HG02588 (cell line): ENCODE data around the gene BAIAP3.

ENCODE experiments used
- ATAC-seq: cut with Tn5 transposase; IDR thresholded peaks from one replicate; pipeline ENCODE4 v1.9.1; 2021; ENCODE audit warnings: mild to moderate bottlenecking, moderate library complexity; ENCODE audit not compliant: unreplicated experiment

Gene BAIAP3

DNA sequence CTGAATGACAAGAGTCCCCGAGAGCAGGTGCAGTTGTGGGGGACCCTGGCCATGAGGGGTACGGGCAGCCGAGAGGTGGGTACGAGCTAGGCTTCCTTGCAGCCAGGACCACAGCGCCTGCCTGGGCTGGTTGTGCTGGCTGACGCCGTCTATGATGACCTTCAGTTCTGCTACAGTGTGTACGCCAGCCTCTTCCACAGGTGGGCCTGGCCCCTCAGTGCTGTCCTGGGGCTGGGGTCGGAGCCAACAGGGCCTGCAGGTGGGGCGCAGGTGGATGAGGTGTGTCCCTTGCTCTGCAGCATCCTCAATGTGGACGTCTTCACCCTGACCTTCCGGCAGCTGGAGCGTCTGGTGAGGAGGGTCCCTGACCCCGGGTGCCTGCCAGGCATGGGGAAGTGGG, 11.1 kb downstream of the BAIAP3 start:
- no peak for ATAC-seq

DNA sequence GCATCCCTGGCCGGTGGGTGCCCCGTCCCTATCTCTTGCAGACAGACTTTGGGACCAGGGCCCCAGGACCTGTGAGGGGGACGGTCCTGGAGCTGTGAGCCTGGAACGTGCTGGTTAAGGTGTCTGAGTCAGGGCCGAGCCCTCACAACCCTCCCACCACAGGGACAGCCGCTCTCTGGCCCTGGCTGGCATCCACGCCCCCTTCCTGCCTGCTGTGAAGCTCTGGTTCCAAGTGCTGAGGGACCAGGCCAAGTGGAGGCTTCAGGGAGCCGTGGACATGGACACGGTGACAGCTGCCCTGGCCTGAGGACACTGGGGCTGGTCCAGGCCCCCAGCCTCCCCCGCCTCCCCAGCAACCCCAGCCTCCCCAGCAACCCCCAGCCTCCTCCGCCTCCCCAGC, 11.6 kb downstream of the BAIAP3 start:
- no peak for ATAC-seq

DNA sequence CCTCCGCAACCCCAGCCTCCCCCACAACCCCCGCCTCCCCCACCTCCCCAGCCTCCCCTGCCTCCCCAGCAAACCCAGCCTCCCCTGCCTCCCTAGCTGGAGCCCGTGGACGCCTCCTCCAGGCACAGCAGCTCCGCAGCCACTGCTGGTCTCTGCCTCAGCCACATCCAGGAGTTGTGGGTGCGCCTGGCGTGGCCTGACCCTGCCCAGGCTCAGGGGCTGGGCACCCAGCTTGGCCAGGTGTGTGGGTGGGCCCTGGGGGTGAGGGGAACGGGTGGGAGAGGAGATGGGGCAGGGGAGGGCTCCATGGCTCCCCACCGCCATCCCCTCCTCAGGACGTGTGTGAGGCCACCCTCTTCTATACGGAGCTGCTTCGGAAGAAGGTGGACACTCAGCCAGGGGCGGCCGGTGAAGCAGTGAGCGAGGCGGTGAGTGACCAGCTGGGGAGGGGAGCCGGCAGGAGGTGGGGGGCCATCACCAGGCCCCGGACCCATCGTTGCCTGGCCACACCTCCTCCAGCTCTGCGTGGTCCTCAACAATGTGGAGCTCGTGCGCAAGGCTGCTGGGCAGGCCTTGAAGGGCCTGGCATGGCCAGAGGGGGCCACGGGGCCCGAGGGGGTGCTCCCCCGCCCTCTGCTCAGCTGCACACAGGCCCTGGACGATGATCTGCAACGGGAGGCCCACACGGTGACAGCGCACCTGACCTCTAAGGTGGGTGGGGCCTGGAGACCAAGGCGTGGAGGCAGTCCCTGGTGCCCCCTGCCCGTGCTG, 12.4 kb downstream of the BAIAP3 start:
- no peak for ATAC-seq

DNA sequence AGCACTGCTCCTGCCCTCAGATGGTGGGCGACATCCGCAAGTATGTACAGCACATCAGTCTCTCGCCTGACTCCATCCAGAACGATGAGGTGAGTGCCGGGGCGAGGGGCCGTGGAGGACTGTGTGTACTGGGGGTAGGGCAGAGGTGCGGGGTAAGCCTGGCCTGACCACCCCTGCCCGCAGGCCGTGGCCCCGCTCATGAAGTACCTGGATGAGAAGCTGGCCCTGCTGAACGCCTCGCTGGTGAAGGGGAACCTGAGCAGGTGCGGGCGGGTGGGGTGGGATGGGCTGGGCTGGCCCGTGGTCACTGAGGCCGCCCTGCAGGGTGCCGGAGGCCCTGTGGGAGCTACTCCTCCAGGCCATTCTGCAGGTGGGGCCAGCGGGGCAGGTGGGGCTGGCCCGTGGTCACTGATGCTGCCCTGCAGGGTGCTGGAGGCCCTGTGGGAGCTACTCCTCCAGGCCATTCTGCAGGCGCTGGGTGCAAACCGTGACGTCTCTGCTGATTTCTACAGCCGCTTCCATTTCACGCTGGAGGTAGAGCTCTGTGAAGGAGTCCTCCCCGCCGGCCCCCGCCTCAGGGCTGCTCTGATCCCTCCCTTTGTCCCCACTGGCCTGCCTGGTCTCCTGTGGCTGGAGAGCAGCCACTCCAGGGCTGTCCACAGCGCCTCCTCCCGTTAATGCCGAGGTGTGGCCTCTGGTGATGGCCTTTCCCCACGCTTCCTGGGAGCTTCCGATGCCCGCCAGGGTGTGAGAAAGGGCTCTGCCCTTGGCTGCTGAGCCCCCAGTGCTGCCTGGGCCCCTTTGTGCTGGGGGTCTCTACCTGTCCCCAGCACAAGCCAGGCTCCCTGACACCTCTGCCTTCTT, 13.2 kb downstream of the BAIAP3 start:
- ATAC-seq = no peak

DNA sequence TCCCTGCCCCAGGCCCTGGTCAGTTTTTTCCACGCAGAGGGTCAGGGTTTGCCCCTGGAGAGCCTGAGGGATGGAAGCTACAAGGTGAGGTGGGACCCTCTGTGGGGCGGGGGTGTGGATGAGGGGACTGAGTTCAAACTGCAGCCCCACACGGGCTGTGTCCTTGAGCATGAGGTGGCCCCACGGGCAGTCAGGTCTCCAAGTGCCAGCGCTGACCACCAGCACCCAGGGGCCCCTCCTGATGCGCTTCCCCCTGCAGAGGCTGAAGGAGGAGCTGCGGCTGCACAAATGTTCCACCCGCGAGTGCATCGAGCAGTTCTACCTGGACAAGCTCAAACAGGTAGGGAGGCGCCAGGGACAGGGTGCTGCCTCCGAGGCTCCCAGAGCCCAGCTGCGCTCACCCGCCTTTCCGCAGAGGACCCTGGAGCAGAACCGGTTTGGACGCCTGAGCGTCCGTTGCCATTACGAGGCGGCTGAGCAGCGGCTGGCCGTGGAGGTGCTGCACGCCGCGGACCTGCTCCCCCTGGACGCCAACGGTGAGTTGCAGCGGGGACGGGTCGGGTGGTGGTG, 13.9 kb downstream of the BAIAP3 start:
- ATAC-seq = no peak

DNA sequence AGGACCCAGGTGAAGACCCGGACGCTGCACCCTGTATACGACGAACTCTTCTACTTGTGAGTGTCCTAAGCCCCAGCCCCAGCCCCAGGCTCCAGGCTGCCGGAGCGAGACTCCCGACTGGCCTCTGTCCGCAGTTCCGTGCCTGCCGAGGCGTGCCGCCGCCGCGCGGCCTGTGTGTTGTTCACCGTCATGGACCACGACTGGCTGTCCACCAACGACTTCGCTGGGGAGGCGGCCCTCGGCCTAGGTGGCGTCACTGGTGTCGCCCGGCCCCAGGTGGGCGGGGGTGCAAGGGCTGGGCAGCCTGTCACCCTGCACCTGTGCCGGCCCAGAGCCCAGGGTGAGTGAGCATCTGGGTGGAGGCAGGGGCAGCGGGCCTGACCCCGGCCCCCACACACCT, 14.5 kb downstream of the BAIAP3 start:
- ATAC-seq = no peak

DNA sequence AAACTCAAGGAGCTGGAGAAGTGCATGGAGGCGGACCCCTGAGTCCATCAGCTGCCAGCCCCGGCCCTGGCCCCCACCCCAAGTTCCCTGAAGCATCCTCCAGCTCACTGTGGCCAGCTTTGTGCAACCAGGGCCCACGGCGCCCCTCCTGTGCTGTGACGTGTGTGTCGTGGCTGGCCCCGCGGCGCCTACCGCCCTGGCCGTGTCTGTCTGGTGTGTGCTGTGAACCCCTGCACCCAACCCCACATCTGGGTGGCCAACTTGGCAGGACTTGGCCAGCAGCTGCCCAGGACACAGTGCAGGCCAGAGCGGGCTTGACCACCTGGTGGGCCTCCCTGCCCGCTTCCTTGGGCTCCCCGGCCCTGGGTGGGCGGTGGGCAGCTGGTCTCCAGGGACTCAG, 15.0 kb downstream of the BAIAP3 start:
- ATAC-seq = no peak

DNA sequence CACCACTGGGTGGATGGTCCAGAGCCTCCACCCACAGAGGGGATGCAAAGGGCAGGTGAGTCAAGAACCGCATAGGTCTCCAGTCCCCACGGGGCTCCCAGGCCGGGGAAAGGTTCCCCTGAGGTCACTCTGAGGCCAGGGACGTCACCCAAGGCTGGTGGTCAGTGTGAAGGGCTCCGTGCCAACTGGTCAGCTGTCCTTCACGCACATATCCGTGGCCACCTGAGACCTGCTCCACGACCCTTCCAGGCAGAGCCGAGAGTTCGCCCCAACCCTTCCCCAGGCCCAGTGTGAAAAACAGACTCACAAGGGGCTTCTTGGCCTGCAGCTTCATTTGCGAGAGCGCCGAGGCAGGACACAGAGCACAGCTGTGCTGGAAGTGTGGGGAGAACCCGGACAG, 15.5 kb downstream of the BAIAP3 start:
- no peak for ATAC-seq

DNA sequence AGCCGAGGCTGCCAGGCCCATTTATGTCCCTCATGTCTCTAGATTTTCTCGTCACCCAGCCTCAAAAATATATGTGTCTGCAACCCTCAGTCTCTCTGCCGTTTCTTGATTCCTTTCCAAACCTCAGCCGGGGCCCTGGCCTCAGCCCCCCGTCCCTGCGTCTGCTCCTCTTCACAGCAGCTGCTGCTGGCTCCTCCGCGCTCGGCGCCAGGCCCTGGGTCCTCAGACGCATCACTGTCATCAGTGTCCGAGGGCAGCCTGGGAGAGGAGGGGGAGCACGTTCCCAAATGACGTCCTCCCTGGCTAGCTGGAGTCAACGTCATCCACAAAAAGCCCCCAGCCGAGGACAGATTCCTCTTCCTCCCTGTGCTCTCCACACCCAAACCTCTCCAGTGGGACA, 15.9 kb downstream of the BAIAP3 start:
- ATAC-seq = no peak

DNA sequence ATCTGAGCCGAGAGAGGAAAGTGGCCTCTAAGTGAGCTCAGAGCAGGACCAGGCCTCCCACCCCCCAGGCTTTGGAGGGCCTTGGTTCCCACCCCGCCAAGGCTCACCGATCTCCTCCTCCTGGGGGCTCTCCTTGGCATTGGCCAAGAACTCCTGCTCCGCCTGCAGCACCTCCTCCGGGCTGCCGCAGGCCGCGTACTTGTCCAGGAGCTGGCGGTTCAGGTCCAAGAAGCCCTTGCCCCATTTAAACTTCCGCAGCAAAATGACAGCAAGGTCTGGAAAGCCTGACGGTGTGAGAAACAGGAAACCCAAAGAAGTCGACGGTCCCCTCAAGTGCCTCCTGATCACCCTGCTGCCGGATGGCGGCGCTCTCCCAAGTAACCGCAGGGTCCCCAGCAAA, 16.5 kb downstream of the BAIAP3 start:
- no peak for ATAC-seq

DNA sequence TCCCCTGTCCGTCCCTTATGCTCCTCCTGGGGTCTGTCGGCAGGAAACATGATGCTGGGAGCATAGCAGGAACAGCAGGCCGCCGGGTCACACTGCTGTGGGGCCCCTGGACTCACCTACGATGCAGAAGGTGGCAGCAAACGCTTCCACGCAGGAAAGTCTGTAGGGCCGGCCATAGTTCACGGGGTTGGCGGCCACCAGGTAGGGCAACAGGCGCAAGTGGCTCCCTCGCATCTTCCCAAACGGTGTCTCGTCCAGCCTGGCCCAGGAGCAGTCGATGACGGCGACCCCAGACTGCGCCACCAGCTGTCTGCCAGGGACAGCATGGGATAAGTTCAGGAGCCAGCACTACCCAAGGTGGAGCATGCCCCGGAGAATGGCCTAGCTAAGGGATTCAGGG, 17.2 kb downstream of the BAIAP3 start:
- ATAC-seq = no peak

DNA sequence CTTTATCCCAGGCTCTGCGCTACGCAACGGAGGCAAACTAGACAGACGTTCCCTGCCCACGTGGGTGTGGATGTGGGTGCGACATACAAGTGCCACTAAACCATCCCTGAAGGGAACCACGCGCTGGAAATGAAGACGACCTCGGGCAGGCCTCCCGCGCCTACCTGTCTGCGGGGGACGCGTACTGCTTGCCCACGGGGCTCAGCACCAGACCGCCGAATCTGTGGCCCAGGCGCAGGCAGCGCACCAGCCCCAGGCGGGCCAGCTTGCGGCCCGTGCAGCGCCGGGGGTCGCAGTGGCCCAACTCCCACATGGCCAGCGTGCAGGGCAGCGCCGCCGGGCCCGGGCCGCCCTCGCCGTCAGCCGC, 17.8 kb downstream of the BAIAP3 start:
- ATAC-seq = peak; percentile 9

DNA sequence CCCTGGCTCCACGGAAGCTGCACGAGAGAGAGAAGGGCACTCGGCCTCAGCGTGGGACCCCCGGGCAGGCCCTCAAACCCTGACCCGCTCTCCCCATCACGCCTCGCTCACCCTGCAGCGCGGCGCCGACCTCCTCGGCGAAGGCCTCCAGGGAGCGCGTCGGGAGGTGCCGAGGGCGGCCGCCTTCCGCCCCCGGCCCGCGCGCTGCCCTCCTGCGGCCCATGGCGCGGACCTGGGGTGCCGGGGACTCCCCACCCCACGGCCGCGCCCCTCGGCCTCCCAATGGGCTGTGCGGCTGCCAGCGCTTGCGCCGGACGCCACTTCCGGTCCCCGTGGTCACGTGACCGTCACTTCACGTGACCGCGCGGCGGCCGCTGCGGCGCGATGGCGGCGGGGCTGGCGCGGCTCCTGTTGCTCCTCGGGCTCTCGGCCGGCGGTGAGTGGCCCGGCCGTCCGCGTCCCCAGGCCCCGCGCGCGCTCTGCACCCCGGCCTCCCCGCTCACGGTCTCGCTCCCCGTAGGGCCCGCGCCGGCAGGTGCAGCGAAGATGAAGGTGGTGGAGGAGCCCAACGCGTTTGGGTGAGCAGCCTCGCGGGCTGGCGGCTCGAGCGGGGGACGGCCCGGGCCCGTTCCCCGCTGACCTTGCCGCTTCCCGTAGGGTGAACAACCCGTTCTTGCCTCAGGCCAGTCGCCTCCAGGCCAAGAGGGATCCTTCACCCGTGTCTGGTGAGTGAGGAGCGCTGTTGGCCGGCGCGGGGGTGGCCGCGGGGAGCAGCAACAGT, 18.3 kb downstream of the BAIAP3 start, which contains the start of the genes GNPTG and TSR3:
Gene GNPTG (plus strand): TSS at position 350 of the 781 bp plus-strand sequence. CDS start 35 bp downstream, at position 385.
Gene TSR3 (minus strand): TSS at position 297 of the 781 bp plus-strand sequence. CDS start 74 bp downstream, at position 223.
- ATAC-seq = peak; percentile 63

DNA sequence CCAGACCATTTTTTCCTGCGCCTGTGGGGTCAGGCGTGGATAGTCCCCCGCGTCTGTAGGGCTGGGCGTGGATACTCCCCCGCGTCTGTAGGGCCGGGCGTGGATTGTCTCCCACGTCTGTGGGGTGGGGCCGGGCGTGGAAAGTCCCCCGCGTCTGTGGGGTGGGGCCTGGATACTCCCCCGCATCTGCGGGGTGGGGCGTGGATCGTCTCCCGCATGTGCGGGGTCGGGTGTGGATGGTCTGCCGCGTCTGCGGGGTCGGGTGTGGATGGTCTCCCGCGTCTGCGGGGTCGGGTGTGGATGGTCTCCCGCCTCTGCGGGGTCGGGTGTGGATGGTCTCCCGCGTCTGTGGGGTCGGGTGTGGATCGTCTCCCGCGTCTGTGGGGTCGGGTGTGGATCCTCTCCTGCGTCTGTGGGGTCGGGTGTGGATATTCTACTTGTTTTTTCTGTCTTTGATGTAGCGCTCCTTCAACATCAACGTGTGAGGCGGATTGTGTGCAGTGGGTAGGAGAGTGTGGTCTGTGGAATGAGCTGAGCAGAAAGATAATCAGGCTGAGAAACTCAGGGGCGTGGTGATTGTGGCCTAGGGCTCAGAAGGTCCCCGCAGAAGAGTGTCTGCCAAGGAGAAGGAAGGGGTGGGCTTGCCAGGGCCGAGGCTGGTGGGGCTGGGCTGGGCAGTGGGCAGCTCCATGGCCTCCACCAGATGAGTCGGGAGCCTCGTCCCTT, 21.5 kb downstream of the BAIAP3 start:
- ATAC-seq = no peak

DNA sequence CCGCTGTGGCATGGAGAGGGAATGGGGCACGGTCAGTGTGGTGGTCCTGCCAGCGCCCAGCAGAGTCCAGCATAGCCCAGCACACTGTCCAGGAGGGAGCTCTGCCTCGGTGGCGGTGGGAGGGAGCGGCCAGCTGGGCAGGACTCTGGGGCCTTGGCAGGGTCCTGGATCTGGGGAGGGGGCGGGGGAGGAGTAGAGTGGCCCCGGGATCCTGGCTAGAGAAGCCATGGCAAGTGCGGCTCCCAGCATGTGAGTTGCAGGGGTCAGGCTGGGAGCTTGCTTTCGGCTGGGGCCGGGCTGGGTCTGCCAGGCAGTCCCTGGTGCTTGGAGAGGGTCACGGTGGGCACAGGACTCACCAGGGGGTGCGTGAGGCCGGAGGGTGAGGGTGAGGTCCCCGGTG, 22.1 kb downstream of the BAIAP3 start:
- ATAC-seq = no peak

DNA sequence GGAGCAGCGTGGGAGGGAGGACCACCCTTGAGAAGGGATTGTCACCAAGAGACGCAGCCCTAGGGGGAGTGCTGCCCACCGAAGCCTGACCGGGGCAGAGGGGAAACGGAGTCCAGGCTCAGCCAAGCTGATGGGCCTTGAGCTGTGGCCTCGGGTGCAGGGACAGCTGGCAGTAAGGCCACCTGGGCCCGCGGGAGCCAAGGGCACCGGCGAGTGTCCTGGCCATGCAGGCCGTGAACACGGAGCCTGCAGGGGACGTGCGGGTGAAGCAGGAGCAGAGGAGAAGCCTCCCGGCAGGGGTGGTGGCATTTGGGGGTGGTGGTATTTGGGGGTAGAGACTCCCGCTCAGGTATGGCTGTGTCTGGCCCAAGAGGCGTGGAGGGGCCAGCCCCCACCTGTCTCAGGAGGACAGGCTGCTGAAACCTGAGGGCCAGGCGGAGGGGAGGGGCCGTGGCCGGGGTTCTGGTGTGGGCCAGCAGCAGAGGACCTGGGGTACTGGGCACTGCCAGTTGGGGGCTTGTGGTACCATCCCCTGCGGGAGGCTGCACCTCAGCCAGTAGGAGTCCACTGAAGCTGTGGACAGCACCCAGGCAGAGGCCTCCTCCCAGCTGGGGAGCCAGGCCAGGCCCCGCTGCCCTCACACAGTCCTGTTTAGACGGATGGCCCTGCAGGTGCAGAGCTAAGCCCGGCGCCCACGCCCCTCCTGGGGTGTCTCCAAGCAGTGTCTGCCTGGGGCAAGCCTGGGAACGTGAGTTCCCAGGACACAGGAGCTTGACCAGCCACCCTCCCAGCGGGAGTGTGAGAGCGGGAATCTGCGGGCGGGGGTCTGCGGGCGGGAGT, 22.8 kb downstream of the BAIAP3 start:
- ATAC-seq = no peak

DNA sequence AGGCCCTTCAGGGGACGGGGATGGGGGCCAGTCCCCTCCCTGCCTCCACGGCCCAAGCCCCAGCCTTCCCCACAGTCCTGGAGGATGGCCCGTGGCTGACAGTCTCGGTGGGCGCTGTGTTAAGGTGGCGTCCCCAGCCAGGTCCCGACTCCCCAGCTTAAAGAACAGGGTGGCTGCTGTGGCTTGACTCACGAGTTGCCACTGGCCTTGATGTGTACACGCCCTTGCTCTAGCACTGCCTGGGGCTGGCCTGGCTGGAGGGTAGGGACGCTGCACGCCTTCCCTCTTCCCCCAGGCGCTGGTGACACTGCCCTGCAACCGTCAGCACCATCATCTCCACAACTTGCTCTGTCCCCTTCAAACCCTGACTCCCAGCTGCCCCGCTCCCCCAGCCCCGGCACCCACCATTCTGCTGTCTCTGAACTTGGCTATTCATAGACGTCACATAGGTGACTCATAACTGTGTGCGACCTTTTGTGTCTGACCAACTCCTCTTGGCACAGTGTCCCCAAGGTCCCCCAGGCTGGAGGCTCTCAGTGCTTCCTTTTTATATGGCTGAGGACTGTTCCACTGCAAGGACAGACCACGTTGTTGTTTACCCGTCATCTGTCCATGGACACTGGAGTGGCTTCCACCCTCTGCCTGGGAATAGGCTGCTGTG, 24.6 kb downstream of the BAIAP3 start:
- no peak for ATAC-seq

DNA sequence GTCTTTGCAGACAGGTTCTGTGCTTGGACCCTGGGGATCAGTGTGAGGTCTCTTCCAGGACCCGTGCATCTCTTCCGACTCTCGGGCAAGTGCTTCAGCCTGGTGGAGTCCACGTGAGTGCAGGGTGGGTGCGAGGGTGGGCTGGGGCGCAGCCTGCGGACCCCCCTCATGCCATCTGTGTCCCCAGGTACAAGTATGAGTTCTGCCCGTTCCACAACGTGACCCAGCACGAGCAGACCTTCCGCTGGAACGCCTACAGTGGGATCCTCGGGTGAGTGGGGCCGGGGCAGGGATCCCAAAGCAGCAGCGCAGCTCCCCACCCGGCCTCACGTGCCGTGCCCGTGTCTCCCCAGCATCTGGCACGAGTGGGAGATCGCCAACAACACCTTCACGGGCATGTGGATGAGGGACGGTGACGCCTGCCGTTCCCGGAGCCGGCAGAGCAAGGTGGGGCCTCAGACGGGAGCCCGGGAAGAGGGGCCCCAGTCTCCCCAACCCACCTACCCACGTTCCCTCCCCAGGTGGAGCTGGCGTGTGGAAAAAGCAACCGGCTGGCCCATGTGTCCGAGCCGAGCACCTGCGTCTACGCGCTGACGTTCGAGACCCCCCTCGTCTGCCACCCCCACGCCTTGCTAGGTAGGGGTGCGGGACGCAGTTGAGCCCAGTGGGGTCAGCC, 28.4 kb downstream of the BAIAP3 start:
- no peak for ATAC-seq
